HG02588 (cell line): Measurements from ENCODE around the gene FAM3C.

Experiments
- ATAC-seq: cut with Tn5 transposase; IDR thresholded peaks from one replicate; pipeline ENCODE4 v1.9.1; 2021; ENCODE audit warnings: mild to moderate bottlenecking, moderate library complexity; ENCODE audit not compliant: unreplicated experiment

FAM3C gene

DNA sequence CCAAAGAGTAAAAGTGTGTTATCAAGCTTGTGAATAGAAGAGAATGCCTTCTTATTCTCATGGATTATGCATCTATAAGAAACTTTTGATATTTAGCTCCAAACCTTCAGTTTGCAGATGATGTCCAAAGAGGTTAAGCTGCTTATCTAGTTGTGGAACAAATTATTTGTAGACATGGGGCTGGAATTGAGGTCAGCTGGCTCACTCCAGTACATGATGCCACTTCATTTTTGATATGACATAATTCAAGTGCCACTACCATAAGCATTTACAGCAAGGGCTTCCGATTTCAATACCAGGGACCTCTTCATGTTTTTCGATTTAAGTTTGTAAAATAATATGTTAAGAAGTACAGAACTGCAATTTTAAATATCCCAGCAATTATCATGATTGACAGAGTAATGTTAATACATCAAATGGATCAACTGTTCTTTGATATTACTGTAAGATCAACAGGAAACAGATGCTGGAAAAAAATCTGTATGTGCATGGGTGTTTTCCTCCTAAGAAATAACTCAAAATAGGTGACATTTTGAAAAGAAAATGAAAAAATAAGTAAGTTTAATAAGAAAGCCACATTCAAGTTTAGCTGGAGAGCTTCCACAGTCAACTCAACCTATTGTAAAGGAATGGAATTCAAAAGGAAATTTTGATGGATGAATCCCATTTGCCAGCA is 12.7 kb downstream of the FAM3C start:
- no peak for ATAC-seq

DNA sequence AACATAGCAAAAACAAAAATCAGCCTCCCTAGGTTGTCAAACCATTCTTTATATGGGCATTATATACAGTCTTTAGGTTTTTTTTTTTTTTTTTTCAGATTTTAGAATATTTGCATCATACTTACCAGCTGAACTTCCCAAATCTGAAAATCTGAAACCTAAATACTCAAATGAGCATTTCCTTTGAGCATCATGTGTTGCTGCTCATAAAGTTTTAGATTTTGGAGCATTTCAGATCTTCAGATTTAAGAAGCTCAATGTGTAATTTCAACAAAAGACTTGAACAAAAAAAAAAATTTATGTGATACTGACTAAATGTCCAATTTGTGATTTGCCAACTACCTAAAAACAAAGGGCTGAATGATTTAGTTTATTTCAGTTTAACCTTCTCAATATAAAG is 13.6 kb downstream of the FAM3C start:
- ATAC-seq = no peak

DNA sequence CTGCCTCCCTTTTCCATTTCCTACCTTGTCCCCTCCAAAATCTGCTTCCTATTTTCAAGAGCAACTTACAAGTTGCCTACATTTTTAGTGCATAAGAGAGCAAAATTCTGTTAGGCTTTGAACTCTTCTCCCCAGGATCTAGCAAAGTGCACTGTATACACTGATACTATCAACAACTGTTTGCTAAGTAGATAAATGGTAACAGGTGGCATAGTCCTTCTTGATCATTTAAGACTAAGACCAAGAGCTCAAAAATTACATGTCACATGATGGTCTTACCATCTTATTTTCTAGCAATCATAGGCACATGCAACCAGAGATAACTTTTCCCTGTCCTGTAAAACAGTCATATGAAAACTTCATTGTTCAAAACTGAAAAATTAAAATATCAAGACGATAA is 16.2 kb downstream of the FAM3C start:
- no peak for ATAC-seq

DNA sequence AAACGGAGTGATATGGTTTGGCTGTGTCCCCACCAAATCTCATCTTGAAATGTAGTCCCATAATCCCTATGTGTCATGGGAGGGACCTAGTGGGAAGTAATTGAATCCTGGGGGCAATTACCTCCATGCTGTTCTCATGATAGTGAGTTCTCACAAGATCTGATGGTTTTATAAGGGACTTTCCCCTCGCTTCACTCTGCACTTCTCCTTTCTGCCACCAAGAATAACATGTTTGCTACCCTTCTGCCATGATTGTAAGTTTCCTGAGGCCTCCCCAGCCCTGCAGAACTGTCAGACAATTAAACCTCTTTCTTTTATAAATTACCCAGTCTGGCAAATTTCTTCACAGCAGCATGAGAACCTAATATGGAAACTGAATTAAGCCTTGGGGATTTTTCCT is 19.1 kb downstream of the FAM3C start:
- no peak for ATAC-seq

DNA sequence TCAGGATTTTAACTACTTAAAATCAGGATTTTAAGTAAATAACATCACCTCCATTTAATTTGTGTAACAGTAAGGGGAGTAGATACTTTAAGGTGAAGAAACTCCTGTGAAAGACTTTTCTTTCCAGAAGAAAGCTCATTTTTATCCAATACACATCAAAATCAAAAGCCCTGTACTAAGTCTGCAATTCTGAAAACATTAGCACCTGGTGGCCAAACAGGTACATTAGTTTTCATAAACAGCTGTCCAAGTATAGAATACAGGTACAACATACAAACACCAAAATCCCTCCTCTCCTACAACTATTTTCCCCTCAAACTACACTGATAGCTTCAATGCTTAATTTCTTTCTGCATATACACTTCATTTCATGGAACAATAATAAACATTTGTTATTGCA is 22.9 kb downstream of the FAM3C start:
- ATAC-seq = no peak

DNA sequence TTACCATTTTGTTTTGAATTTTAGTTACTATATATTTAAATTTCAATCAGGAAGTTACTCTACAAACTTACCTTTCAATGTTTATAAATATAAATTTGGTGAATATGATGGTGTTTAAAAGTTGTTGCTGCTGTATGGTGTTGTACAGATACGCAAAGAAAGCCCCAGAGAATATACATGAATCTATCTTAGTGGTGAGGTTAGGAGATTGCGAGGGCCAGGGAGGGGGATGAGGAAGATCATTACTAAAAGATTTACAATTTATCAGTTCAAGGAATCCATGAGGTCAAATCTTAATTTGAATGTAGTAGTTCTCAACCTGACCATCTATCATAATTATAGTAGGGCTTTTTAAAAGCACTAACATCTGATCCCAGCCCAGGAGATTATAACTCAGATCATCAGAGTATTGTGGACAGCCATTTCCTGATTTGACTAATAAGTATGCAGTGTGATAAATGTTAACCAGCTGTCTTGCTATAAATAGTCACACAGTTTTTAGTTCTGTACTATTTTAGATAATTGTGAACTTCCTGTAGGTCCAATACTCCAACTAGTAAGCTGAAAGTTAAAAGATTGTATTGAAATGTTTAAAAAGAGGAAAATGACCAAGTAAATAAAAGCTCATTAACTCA is 23.6 kb downstream of the FAM3C start:
- ATAC-seq = peak; percentile 83

DNA sequence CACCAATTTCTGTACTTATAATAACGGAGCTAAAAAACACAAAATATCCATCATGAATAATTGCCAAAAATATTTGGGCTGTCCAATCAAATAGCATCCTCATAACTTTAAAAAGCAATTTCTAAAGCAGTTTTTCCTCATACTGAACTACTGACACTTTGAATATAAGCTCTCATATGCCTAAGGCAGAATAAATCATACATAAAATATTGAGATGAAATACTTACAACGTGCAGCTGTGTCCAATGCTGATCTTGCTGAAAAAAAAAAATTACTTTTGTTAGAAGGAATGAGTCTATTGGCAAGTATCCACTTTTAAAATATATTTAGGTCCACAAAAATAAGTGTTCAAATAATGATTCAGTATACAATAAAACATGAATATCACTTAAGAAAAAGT is 24.2 kb downstream of the FAM3C start:
- ATAC-seq = no peak

DNA sequence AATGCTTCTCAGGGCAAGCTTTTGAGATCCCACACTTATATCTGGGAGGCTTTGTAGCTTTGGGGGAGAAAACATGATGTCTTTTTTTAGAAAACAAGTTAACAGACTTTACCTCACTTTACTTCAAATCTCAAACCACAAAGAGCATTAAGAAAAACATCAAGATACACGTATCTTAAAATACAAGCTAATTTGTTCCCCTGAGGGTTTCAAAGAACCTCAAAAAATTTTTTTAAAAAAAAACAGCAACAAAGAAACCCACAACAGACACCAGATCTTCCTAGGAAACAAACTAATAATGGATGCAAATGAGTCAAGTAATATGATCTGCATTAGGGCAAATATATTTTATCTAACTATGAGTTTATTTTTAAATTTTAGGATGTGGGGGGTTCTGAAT is 24.7 kb downstream of the FAM3C start:
- no peak for ATAC-seq

DNA sequence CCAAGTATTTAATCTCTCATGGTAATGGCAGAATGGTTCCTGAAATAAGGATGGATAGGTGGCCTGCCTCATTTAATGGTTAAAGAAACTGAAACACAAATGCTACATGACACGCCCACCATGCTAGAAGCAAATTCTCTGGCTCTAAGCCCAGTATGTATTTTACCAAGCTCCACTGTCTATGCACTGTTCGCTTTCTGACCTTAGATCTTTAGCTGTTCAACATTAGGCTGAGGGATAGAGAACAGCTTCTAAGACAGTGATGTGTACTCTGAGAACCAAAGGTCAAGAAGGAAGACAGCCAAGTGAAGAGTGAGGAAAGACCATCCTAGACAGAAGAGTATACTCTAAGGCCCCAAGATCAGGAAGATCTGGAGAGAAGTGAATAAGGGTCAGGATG is 26.6 kb downstream of the FAM3C start:
- peak; percentile 51 for ATAC-seq

DNA sequence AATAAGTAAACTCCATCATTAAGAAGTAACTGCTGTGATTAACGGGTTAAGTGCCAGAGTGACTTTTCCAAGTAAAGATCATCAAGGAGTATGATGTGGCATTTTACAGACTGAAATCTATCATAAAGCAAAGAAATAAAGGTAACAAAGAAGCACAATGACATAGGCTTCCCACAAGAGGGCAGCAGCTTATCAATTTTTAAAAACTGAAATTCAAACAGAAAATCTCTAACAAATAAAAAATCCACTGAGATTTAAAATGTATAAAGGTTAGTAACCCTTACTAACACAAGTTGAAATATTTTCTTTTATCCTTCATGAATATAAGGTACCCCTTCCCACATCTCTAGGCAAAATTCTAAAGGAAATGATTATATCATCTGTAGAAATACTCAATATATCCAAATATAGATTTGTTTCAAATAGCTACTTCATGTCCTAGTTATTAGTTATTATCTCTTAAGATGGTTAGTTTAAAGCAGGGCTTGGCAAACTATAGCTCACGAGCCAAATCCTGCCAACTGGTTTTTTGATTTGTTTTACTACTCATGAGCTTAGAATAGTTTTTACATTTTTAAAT is 29.2 kb downstream of the FAM3C start:
- ATAC-seq = no peak

DNA sequence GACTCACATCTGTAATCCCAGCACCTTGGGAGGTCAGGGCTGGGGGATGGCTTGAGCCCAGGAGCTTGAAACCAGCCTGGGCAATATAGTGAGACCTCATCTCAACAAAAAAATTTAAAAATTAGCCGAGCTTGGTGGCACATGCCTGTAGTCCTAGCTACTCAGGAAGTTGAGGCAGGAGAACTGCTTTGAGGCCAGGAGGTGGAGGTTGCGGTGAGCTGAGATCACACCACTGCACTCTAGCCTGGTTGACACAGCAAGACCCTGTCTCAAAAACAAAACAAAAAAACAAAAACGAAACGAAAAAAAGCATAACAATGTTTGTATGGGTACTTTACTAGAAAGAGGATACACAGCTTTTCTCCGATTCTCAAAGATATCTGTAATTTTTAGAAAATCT is 35.5 kb downstream of the FAM3C start:
- no peak for ATAC-seq

DNA sequence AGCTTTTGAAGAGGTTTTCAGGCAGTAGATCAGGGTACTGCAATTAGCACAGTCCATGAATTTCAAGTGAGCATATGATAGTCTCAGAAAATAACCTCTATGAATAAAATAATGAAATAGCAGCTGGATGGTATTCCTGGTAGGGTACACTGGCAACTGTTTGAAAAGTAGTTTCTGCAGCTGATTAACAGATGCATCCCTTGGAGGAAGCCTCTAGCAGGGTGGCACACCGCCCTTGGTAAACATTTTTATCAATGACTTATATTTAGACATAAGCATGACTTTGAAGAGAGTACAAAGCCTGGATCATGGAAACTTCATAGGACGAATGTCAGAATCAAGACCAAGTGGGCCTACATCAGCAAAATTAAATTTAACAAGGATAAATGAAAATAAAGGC is 40.5 kb downstream of the FAM3C start:
- ATAC-seq = no peak

DNA sequence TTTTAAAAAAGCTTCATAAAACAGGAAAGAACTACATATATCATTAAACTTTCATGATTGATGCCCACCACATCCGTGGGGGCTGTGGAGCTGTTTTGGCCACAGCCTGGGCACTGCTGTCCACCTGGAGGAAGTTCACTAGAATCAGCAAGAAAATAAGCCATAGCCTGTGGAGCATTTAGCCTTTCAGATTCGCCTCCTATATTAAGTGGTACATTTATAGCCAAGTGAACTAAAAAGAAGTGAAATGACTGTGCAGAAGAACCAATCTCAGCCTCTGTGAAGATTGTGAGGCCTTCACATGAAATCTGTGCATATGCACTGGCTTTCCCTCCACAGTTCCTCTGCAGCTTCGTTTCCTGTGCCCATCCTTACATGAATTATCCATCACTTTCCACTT is 43.8 kb downstream of the FAM3C start:
- no peak for ATAC-seq

DNA sequence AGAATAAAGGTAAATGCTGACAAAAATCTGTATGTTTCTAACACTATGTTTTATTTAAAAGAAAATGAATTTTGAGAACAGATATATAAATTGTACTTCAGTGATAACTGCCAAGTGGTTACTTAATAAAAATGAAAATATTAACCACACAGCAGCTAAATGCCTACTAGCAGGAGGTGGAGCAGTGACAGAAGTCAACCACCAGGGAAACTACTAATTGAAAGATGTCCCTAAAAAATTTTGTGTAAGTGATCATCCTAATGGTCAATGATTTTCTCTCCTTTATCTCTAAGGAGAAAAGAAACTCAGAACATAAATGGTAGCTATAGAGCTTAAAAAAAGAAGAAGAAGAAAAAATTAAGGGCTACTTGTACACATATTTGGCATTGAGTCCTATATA is 44.4 kb downstream of the FAM3C start:
- no peak for ATAC-seq

DNA sequence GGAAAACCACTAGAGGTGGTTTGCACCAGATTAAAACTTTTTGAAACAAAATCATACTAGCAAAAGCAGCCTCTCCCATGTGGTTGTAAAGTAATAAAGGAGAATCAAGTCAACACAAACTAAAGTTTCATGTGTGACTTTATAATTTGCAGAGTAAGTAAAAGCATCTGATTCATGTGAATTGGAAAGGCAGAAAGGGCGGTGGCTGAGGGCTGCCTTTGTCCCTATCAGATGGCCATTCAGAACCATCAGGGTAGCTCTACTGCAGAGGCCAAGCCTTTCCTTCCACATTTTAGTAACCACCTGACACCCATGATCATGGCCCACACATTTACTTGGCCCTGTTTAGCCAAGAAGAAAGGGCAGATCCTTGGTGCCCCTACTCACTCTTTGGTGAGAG is 51.6 kb downstream of the FAM3C start:
- no peak for ATAC-seq

DNA sequence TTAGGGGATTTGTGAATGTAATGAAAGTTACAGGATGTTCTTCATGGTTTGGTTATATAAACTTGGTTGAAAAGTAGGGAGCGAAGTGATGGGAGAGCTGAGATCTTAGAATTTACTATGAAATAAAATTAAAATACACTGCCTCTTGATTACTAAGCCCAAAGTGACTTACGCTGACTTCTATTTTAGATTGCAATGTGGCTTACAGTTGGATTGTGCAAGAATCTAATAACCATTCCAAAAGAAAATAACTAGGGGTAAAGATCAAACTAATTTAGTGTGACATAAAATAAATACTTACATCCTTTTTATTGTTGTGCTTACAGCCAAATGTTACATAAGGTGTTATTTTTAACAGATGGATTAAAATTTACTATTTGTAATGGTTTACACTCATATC is 52.0 kb downstream of the FAM3C start:
- no peak for ATAC-seq

DNA sequence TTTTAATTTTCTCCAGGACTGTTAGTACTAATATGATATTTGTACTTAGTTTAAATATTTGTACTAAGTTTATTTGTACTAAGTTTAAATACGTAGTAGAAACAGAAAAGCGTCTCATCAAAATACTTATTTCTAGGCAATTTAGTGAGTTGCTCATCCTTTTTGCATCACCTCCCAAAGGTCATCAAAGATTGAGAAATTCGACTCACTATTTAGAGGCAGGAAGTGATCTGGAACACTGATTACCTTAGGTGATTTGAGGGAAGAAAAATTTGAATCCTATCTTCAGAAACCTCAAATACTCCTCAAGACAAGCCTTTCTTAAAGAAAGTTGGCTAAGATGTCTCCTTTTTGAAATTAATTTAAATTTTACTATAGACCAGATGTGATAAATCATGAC is 52.8 kb downstream of the FAM3C start:
- no peak for ATAC-seq

DNA sequence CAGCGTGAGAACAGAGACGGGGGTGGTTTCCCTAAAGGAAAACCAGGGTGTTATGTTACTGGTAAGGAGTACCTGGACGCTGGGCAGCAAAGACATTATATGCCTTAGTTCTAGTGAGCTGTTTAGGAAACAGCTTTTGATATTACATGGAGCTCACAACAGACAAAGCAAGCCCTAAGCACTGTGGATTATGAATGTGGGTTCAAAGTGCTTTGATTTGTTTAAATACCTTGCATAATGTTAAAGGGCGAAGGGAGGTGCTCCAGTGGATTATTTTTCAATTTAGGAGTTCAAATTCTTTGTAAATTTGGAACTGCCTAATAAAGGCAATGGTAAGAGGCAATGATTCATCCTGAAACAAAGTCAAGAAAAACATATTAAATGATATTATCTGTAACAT is 53.5 kb downstream of the FAM3C start:
- no peak for ATAC-seq

DNA sequence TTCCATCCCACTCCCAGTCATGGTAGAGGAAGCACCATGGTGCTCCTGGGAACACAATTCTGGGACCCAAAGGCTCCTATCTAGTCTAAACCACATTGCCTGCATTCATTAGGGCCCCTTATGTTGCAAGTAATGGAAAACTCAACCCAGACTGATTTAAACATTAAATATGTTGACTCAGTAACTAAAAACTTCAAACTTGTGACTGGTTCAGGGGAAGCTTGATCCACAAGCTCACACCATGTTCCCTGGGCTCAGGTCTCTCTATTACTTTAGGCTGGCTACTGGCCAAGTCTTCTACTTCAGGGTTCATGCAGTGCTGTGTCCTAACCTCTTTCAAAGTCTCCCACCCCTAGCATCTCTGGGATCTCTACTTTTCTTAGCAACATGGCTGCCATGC is 54.2 kb downstream of the FAM3C start:
- ATAC-seq = no peak

DNA sequence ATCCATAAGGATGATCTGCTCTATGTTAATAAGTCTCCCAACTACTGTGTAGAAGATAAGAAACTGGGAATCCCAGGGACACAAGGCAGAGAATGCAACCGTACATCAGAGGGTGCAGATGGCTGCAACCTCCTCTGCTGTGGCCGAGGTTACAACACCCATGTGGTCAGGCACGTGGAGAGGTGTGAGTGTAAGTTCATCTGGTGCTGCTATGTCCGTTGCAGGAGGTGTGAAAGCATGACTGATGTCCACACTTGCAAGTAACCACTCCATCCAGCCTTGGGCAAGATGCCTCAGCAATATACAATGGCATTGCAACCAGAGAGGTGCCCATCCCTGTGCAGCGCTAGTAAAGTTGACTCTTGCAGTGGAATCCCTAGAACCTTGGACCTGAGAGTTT is 57.0 kb downstream of the FAM3C start:
- no peak for ATAC-seq

DNA sequence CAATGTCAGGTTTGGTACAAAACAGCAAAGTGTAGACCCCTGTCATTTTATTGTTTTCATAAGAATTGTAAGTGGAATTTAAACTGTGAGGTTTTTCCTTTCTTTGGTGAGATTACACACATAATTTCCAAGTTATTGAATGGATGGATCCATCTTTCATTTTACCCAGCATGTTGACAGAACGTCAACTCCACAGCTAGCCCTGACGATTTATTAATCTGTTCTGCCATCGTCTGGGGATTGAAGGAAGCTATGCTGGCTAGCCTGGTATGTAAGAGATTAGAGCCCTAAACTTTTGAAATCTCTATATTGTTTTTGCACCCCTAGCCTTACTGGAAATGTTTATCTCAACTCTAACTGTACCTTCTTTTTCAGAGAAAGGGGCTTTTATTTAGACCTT is 58.7 kb downstream of the FAM3C start:
- no peak for ATAC-seq

DNA sequence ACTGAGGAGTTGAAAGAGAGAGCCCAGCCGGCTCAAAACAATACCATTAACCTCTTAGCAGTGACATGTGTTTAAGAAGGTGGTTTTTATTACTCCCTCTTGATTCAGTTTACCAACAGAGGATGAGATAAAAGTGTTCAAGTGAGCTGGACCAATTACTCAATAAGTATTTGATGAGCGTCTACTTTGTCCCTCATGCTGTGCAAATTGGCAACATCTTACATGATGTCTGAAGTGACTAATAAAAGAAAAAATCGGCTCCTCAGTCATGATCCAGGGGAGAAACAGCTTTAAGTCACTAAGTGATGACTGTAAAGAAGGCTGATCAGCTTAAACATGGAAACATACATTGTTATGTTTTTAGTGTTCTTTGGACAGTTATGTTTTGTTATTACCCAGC is 59.5 kb downstream of the FAM3C start:
- no peak for ATAC-seq
